ENCODE measurements around the gene GALNT15.

DNA sequence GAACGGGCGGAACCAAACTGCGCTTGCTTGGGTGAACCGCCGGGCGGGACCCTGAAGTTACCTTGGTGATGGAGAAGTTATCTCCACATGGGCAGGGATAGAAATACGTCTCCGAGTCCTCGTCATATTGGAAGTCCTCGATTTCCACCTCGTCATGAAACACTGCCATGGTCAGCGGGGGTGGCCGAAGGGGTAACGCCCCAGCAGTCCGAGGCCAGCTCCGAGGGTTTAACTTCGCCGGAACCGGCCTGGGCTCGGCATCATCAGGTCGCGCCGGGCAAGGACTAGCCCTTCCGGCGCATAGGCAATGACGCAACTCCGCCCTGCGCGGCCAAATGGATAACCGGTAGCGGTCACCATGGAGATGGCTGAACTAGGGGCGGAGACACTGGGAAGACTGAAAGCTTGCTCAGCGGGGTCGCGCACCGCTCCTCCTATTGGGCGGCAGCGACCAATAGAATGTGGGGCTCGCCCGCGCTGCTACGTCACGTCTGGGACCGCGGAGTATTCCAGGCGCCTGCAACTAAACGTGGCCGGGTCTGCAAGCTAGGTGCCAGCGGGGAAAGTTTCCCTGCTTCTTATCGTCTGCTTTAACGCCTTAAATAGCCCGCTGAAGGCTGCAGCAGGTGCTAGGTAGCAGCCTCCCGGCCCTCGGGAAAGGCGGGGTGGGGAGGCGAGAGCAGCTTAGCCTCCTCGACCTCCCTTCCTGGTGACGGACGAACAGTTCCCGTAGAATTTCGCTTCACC is 90.4 kb downstream of the GALNT15 start, which contains the start of the genes DPH3 and OXNAD1:
- TF ChIP-seq, protein P1, sequence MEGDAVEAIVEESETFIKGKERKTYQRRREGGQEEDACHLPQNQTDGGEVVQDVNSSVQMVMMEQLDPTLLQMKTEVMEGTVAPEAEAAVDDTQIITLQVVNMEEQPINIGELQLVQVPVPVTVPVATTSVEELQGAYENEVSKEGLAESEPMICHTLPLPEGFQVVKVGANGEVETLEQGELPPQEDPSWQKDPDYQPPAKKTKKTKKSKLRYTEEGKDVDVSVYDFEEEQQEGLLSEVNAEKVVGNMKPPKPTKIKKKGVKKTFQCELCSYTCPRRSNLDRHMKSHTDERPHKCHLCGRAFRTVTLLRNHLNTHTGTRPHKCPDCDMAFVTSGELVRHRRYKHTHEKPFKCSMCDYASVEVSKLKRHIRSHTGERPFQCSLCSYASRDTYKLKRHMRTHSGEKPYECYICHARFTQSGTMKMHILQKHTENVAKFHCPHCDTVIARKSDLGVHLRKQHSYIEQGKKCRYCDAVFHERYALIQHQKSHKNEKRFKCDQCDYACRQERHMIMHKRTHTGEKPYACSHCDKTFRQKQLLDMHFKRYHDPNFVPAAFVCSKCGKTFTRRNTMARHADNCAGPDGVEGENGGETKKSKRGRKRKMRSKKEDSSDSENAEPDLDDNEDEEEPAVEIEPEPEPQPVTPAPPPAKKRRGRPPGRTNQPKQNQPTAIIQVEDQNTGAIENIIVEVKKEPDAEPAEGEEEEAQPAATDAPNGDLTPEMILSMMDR (conservative IDR thresholded peaks at IDR 0.05; ENCODE audit: low read length): no peak
- TF ChIP-seq EZH2phosphoT487 (IDR thresholded peaks at IDR 0.05; ENCODE audit: borderline replicate concordance): no peak
